HG03060 (cell line): ENCODE data around the gene ZNF688.
"Not testable (repeated sequence)": the region's sequence is repeated elsewhere in the genome, so short reads cannot be mapped to it uniquely, and the experiment has no call there.

ENCODE experiments used
- ATAC-seq: cut with Tn5 transposase; IDR thresholded peaks from one replicate; pipeline ENCODE4 v1.9.1; 2021; ENCODE audit warnings: low read depth, moderate number of reproducible peaks; ENCODE audit not compliant: unreplicated experiment

Gene ZNF688

DNA sequence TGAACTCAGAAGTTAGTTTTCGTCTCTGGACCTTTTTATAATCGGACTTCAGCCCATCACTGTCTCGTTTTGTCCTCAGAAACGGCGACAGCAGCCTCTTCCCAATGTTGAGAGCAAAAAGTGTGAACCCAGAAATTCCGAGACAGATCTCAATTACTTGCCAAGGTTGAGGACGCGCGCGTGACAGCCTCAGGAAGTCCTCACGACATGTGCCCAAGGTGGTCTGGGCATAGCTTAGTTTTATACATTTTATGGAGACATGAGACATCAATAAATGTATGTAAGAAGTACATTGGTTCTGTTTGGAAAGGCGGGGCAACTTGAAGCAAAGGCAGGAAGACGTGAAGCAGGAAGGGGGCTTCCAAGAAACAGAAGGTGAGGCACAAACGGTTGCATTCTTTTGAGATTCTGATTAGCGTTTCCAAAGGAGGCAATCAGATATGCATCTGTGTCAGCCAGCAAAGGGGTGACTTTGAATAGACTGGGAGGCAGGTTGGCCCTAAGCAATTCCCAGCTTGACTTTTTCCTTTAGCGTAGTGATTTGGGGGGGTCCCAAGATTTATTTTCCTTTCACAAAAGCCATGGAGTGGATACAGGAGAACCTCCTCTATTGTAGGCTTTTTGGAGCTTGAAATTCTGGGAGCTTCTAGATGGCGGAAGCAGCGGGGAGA, 36.3 kb downstream of the ZNF688 start:
- no peak for ATAC-seq

DNA sequence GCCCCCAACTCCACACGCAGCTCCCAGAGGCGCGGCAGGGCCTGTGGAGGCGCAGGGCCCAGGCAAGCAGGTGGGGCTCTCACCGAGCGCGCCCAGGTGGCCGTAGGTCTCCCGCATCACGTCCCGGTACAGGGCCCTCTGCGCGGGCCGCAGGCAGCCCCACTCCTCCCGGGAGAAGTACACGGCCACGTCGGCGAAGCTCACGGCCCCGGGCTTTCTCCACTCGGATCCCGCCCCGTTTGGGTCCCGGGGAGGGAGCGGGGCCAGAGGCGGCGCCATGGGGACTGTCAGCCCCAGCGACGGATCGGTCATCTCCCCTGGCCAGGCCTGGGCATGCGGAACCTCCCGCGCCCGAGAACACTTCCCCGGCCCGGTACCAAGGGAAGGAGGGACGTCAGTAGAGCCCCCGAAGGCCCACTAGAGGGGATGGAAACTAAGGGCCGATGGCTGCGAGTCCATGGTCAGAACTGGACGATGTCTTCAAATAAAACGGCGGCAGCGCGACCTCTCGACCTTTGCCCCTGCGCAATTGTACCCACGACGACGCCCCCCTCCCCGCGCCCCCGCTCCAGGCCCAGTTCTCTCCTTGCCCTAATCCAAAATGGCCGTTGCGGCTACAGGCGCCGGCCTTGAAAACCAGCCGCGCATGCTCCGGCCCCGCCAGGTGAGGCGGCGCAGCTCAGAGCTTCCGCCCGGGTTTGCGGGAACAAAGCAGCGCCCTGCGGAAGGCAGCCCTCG, 37.0 kb downstream of the ZNF688 start, which contains the start of gene ZNF747:
Gene ZNF747, minus strand, starts transcription at position 491 of the 738 bp plus-strand sequence. Its CDS starts 179 bp downstream, at position 312.
- no peak for ATAC-seq

GRCh38 chr16:30533748-30534367, 37.7 kb downstream of the ZNF688 start:
- ATAC-seq, result no peak

DNA sequence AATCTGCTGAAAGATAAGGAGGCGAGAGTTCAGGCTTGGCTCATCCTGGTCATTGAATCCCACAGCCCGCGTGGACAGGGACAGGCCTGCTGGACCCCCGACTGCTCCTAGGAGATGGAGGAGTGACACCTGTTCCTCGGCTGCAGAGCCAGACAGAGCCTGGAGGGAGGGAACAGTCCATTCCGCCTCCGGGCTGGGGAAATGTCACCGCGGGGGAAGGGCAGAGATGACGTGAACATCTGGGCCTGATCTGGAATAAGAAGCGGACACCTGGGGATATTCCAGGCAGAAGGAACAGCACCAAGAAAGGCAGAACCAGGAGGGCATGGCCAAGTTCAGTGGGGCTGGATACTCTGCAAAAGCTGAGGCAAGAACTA, 38.4 kb downstream of the ZNF688 start:
- ATAC-seq, result no peak

GRCh38 chr16:30532285-30533145, 39.0 kb downstream of the ZNF688 start:
- ATAC-seq, result no peak

DNA sequence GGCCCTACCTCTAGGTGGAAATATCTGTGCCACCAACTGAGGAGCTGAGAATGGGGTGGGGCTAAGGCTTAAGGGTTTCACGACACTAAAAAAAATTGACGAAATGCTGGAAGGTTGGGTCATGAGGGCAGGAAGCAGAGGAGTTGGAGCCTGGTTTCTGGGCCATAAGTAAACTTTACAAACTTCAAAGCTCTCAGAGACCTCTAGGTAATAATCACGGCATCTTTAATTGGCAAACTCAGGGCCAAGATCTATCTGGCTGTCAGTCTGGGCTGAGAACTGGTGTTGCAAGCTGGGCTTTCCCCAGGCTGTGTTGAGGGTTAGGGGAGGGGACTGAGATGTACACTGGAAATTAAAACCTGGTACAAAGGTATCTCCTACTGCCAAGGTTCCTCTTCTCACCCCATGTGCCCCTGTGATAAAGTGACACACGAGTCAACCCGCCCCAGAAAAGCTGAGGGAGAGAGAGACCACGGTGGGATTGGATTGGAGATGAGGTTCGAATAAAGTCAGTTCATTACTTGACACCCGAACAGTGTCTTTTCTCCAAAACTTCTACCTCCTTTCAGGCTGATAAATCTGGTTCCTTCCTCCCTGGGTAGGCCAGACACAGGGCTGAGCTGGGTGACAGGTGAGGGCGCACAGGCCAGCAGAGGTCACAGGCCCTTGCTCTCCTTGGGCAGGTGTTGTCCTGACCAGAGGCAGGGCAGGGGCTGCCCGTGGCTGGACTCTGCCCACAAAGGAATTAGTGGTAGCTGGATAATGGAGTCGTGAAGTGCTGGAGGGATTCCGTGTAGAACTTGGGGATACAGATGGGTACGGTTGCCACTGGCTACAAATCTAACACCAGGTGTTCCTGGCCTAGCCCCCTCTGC, 41.1 kb downstream of the ZNF688 start:
- no peak for ATAC-seq

DNA sequence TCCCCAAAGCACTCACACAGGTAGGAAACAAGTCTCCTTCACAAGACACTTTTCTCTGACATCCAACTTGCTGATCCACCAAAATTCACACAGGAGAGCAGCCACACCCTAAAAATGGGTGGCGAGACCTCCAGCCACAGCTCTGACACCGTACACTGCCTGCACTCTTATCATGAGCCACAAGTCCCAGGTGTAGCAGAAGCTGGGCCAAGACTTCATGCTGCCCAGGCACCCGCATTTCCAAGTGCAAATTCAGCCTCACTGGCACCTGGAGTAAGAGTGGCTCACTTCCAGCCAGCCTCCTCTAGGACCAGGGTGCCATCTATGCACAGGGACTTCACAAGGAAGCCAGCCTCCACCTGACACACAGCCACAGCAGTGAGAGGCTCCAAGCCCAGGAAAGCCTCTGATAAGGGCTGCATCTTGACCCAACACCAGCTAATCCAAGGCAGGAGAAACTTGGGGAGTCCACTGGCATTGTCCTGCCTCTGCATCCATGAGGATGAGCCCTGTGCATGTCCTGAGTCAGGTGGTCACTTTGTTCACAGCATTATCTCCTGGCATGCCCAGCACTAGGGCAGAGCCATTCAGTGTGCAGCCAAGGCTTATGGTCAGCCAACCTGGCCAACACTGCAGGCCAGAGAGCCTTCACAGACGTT, 42.6 kb downstream of the ZNF688 start:
- no peak for ATAC-seq

DNA sequence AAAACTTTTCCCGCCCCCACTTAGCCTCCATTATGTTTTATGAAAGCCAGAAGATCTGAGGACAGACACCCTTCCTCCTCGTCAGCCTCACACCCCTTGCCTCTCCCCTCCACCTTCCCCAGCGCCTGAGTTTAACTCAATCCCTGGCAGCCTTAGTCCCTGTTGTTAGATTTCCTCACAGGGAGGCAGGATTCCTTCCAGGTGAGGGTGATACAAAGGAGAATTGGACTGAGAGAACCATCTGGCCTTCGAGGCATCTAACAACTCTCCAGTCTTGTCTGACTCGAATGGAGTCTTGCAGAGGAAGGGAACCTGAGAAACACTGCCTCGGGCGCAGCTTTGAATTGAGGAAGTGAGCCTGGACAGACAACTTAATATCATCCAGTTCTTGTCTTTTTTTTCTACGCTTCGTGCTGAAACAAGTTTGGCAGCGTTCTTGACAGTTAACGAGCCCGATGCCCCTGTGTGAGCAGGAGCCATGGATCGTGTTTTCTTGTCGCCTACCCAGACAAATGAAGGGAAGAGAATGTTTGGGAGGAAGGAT, 43.8 kb downstream of the ZNF688 start:
- no peak for ATAC-seq

- peak; percentile 64 for ATAC-seq
These were observed 44.5 kb downstream of the ZNF688 start for GRCh38 chr16:30526823-30527634.

DNA sequence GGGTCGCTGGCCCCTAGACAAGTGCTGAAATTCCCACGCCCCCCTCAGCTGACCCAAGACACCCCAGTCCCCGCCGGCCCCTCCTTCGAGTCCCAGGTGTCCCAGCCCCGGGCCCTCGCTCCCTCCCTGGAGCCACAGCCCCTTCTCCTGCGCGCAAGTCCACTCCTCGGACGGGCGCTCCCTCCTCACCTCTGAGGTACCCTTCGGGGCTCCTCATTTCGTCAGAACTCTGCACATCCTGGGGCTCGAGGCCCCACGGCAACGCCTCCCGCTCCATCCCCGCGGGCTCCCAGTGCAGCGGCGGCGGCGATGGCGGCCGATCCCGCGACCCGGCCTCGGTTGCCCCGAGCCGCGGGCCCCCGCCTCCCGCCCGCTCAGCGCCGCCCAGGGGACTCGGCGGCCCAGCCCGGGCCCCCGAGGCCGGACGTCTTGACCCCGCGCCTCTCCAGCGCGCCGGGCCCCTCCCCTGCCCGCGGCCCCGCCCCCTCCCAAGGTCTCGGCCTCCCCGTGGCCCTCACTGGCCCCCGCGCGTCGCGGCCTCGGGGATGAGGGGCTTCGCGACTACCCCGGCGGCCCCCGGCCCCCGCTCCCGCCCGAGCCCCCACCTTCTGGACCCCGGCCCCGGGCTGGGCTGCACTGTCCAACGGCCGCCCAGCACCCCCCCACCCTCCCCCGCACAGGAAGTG, 45.2 kb downstream of the ZNF688 start, which contains the start of gene ZNF768:
Gene ZNF768, minus strand, starts transcription at position 430 of the 686 bp plus-strand sequence. Its CDS starts 153 bp downstream, at position 277.
- no peak for ATAC-seq

DNA sequence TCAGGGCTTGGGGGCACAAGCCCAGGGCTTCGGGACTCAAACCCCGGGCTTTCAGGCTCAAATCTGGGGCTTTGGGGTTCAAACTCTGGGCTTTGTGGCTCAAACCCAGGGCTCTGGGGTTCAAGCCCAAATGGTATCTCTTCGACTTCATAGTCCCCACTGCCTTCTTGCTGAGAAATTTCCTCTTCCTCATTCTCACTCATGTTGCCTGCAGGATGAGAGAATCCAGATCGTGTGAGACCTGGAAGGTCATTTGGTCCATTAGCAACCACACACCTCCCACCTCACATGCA, 45.7 kb downstream of the ZNF688 start:
- ATAC-seq, result no peak

DNA sequence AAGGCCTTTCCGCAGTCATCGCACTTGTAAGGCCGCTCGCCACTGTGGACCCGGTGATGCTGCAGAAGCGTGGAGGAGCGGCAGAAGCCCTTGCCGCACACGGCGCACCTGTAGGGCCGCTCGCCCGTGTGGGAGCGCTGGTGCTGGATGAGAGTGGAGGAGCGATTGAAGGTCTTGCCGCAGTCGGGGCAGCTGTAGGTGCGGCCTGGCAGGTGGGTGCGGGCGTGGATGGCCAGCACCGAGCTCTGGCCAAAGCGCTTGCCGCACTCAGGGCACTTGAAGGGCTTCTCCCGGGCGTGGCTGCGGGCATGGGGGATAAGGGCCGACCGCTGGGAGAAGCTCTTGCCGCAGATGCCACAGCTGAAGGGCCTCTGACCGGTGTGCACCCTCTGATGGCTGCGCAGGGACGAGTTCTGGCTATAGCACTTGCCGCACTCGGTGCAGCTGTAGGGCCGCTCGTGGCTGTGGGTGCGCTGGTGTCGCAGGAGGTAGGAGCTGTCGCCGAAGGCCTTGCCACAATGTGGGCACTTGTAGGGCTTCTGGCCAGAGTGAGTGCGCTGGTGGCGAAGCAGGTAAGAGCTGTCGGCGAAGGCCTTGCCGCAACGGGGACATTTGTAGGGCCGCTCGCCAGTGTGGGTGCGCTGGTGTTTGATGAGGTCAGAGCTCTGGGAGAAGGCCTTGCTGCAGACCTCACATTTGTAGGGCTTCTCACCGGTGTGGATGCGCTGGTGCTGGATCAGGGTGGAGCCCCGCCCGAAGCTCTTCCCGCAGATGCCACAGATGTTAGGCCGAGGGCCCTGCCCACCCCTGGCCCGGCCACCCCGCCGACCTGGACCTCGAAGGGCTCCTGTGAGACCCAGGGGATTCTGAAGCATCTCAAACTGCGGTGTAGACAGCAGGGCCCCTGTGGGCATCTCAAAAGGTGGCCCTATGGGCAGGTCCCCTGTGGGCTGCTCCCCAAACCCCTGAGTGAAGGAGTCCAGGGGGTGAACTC, 46.6 kb downstream of the ZNF688 start:
- ATAC-seq, result no peak

- ATAC-seq, result no peak
These were observed 47.5 kb downstream of the ZNF688 start for GRCh38 chr16:30523768-30524574.

GRCh38 chr16:30522702-30523463, 48.6 kb downstream of the ZNF688 start:
- not testable (repeated sequence) for ATAC-seq
